A549 (cell line): ENCODE measurements around the gene ATP2A2.

Experiments used
- CBX2 ChIP-seq: fragments of 200-600 bp; sonication (generic); IDR thresholded peaks from 2 replicates; pipeline ENCODE4 v1.6.1; 2016; ENCODE audit warnings: low read depth, mild to moderate bottlenecking, borderline replicate concordance
- CHD2 ChIP-seq: fragments of 150-350 bp; IDR thresholded peaks from 2 replicates; pipeline ENCODE4 v1.6.1; 2014; ENCODE audit warnings: low read length; ENCODE audit not compliant: partially characterized antibody
- EP300 ChIP-seq, 2 experiments: fragments of >200 bp; sonication (Bioruptor Twin); formaldehyde crosslinking; IDR thresholded peaks; 2 replicates in 1 of 2; 3 replicates in 1 of 2; pipeline ENCODE4 v1.6.1; 2016 to 2017
- HOXA7 ChIP-seq: fragments of 250-450 bp; sonication (Bioruptor Pico); IDR thresholded peaks from 2 replicates; pipeline ENCODE4 v1.5.0; 2020; ENCODE audit warnings: mild to moderate bottlenecking, moderate library complexity
- KDM1A ChIP-seq: fragments of 200-600 bp; sonication (generic); IDR thresholded peaks from 2 replicates; pipeline ENCODE4 v1.6.1; 2016; ENCODE audit warnings: low read depth, mild to moderate bottlenecking
- MAZ ChIP-seq: fragments of 150-350 bp; IDR thresholded peaks from 2 replicates; pipeline ENCODE4 v1.6.1; 2014; ENCODE audit warnings: antibody characterized with exemption, low read depth, low read length, borderline replicate concordance
- NR3C1 ChIP-seq: fragments of >200 bp; sonication (Bioruptor Twin); formaldehyde crosslinking; IDR thresholded peaks from 3 replicates; pipeline ENCODE4 v1.6.1; 2017
- POLR2A ChIP-seq: IDR thresholded peaks from 2 replicates; pipeline ENCODE4 v1.6.1; 2012; ENCODE audit warnings: mild to moderate bottlenecking, low read length
- SREBF2 ChIP-seq: fragments of 450-650 bp; IDR thresholded peaks from 2 replicates; pipeline ENCODE4 v1.6.1; 2014; ENCODE audit warnings: mild to moderate bottlenecking, moderate library complexity
- TF ChIP-seq, protein P1 (sequence below): fragments of >200 bp; sonication (Bioruptor Twin); formaldehyde crosslinking; IDR thresholded peaks from 3 replicates; pipeline ENCODE4 v1.5.1; 2016
- TF ChIP-seq, protein P2 (sequence below): fragments of 450-650 bp; IDR thresholded peaks from 2 replicates; pipeline ENCODE4 v1.6.1; 2014; ENCODE audit warnings: antibody characterized with exemption
- TF ChIP-seq, protein P3 (sequence below): fragments of 150-350 bp; IDR thresholded peaks from 2 replicates; pipeline ENCODE4 v1.6.1; 2014; ENCODE audit warnings: low read depth, mild to moderate bottlenecking, low read length
- TF ChIP-seq, protein P4 (sequence below): IDR thresholded peaks from 2 replicates; pipeline ENCODE4 v1.6.1; 2012

DNA sequence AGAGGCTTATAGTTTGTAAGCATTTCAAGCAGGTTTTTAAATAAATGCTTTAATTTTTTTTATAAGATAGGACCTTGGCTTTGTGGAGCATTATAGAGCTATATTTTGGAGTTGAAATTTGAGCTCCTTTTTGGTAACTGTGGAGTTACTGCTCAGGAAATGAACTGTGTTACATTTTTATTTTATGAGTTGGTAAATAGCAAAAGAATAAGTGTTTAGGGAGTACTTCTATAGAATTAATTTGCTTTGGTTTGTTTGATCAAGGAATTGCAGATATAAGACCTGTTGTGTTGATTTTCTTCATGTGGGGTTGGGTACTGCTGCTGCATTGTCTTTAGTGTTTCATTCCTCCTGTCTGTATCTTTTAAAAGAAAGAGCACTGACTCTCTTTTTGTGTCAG, 3.5 kb downstream of the ATP2A2 start:
- TF ChIP-seq, protein P1, sequence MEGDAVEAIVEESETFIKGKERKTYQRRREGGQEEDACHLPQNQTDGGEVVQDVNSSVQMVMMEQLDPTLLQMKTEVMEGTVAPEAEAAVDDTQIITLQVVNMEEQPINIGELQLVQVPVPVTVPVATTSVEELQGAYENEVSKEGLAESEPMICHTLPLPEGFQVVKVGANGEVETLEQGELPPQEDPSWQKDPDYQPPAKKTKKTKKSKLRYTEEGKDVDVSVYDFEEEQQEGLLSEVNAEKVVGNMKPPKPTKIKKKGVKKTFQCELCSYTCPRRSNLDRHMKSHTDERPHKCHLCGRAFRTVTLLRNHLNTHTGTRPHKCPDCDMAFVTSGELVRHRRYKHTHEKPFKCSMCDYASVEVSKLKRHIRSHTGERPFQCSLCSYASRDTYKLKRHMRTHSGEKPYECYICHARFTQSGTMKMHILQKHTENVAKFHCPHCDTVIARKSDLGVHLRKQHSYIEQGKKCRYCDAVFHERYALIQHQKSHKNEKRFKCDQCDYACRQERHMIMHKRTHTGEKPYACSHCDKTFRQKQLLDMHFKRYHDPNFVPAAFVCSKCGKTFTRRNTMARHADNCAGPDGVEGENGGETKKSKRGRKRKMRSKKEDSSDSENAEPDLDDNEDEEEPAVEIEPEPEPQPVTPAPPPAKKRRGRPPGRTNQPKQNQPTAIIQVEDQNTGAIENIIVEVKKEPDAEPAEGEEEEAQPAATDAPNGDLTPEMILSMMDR, result no peak
- no peak for TF ChIP-seq KDM1A
- no peak for TF ChIP-seq CHD2
- no peak for TF ChIP-seq POLR2A
- no peak for TF ChIP-seq SREBF2
- TF ChIP-seq, protein P2, sequence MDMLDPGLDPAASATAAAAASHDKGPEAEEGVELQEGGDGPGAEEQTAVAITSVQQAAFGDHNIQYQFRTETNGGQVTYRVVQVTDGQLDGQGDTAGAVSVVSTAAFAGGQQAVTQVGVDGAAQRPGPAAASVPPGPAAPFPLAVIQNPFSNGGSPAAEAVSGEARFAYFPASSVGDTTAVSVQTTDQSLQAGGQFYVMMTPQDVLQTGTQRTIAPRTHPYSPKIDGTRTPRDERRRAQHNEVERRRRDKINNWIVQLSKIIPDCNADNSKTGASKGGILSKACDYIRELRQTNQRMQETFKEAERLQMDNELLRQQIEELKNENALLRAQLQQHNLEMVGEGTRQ, result no peak
- TF ChIP-seq, protein P3, sequence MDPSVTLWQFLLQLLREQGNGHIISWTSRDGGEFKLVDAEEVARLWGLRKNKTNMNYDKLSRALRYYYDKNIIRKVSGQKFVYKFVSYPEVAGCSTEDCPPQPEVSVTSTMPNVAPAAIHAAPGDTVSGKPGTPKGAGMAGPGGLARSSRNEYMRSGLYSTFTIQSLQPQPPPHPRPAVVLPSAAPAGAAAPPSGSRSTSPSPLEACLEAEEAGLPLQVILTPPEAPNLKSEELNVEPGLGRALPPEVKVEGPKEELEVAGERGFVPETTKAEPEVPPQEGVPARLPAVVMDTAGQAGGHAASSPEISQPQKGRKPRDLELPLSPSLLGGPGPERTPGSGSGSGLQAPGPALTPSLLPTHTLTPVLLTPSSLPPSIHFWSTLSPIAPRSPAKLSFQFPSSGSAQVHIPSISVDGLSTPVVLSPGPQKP, result no peak
- TF ChIP-seq CBX2, result no peak
- no peak for TF ChIP-seq MAZ
- TF ChIP-seq, protein P4, sequence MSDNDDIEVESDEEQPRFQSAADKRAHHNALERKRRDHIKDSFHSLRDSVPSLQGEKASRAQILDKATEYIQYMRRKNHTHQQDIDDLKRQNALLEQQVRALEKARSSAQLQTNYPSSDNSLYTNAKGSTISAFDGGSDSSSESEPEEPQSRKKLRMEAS, result no peak
- no peak for TF ChIP-seq NR3C1
- TF ChIP-seq EP300 (IDR thresholded peaks at IDR 0.05), result no peak
- TF ChIP-seq HOXA7 (CRISPR knock-in tag), result no peak
